ENCODE measurements around the gene GABRB3. TPM values are rescaled to one million over a fixed set of nuclear protein-coding genes. Genes with fewer than 3 reads are reported as not detected.

Gene GABRB3
- total and polyA plus RNA-seq, 2 of the 8 experiments (the other 6 are each of a cell fraction or from before 2014, with no cell fraction given) = 98.8 to 163 TPM

GRCh38 chr15:26624128-26624527 is 148.7 kb downstream of the GABRB3 start:
- Histone ChIP-seq H2AK5ac (ENCODE audit: low read depth, low read length) (no peak overlapping the region), H3K4me2 (ENCODE audit: insufficient read depth in 1 of 2, low read depth in 2 of 2, low read length in 2 of 2) (no peak overlapping the region), H3K4me3 (ENCODE audit: extremely low read depth in 1 of 4, insufficient read depth in 2 of 4, low read depth in 3 of 4, low read length in 4 of 4) (no peak overlapping the region), H2BK120ac (replicated peaks; ENCODE audit: low read depth, low read length) (no peak overlapping the region), H3K56ac (replicated peaks; ENCODE audit: insufficient read length, low read depth, low read length) (no peak overlapping the region), H2BK12ac (ENCODE audit: low read depth, low read length) (no peak overlapping the region), H3K23ac (ENCODE audit: insufficient read length) (no peak overlapping the region), H3K27me3 (replicated peaks in 1 of 4; ENCODE audit: control insufficient read depth in 3 of 4, extremely low read depth in 1 of 4, insufficient read depth in 3 of 4, low read length in 3 of 4) (no peaks in the 10 kb centered on the region), H4K91ac (replicated peaks; ENCODE audit: insufficient read length, low read length) (peak overlapping the region; percentile 30), H3K14ac (ENCODE audit: insufficient read length) (no peak overlapping the region), H3K27ac (ENCODE audit: low read depth, low read length) (no peak overlapping the region), H2BK5ac (ENCODE audit: low read depth, low read length) (no peak overlapping the region), H4K8ac (ENCODE audit: extremely low read depth, insufficient read depth, low read length) (no peak overlapping the region), H4K5ac (ENCODE audit: insufficient read length, low read depth, low read length) (no peak overlapping the region), H3K79me1 (ENCODE audit: low read depth, low read length) (peaks cover 8% of the 10 kb centered on the region), H3K9me3 (ENCODE audit: insufficient read depth in 2 of 2, low read depth in 1 of 2, low read length in 1 of 2) (no peaks in the 10 kb centered on the region), H2BK20ac (ENCODE audit: low read length) (no peak overlapping the region), H2AFZ (ENCODE audit: low read length) (no peak overlapping the region), H3K4me1 (replicated peaks in 1 of 4; ENCODE audit: control insufficient read depth in 3 of 4, insufficient read depth in 4 of 4, low read length in 3 of 4) (peaks cover 2 to 19% (median 8%) of the 10 kb centered on the region in 4 experiments; a peak in 5 of 7 replicates), H3K18ac (ENCODE audit: extremely low read depth, low read length) (no peak overlapping the region), H3K79me2 (ENCODE audit: control insufficient read depth in 1 of 2, insufficient read depth in 2 of 2, low read length in 2 of 2) (peaks cover 0 to 79% of the 10 kb centered on the region in 2 experiments; a peak in 2 of 4 replicates), H3K36me3 (ENCODE audit: control insufficient read depth in 2 of 4, insufficient read depth in 4 of 4, low read length in 3 of 4) (peaks cover 0 to 9% (median 5%) of the 10 kb centered on the region in 4 experiments; a peak in 4 of 8 replicates), H3K9ac (replicated peaks in 1 of 4; ENCODE audit: extremely low read depth in 1 of 4, low read depth in 3 of 4, low read length in 3 of 4) (no peak overlapping the region), H3K4ac (replicated peaks; ENCODE audit: insufficient read length, low read depth, low read length) (no peak overlapping the region), H4K20me1 (replicated peaks in 1 of 2; ENCODE audit: control insufficient read depth in 1 of 2, insufficient read depth in 2 of 2, low read length in 2 of 2) (peaks cover 0 to 5% of the 10 kb centered on the region in 2 experiments), H3K23me2 (ENCODE audit: low read depth, low read length) (no peaks in the 10 kb centered on the region; the same call in 1 of the 2 replicates), H2BK15ac (ENCODE audit: low read length) (no peak overlapping the region)
- ChIA-PET POLR2A (ENCODE audit: partially characterized antibody) (interaction anchor here (1.3 kb wide), 1 partner anchor 33 kb away, joined by 3 read pairs; no protein-coding TSS in a partner anchor), CTCF (ENCODE audit: partially characterized antibody) (no interaction called here)
- no peak for FAIRE-seq
- DNase-seq (ENCODE audit: low read depth in 1 of 2, low spot score in 2 of 2) = no peak
- TF ChIP-seq RXRA (IDR thresholded peaks at IDR 0.05; ENCODE audit: insufficient read depth, low read depth, low read length) = no peak
- no peak for TF ChIP-seq CHD2 (IDR thresholded peaks at IDR 0.05; ENCODE audit: low read length)
- no peak for TF ChIP-seq HDAC2 (IDR thresholded peaks at IDR 0.05; ENCODE audit: borderline replicate concordance in 1 of 2, low read depth in 2 of 2, low read length in 2 of 2)
- TF ChIP-seq SUZ12 (IDR thresholded peaks at IDR 0.05; ENCODE audit: low read length) = no peak
- no peak for TF ChIP-seq NANOG (IDR thresholded peaks at IDR 0.05; ENCODE audit: insufficient read depth, low read depth, low read length, poor library complexity, severe bottlenecking)
- no peak for TF ChIP-seq TAF7 (optimal IDR thresholded peaks at IDR 0.05; ENCODE audit: borderline replicate concordance, low read depth, low read length)
- TF ChIP-seq SAP30 (IDR thresholded peaks at IDR 0.05; ENCODE audit: insufficient read depth, insufficient replicate concordance, low read length) = no peak
- TF ChIP-seq, protein P1, sequence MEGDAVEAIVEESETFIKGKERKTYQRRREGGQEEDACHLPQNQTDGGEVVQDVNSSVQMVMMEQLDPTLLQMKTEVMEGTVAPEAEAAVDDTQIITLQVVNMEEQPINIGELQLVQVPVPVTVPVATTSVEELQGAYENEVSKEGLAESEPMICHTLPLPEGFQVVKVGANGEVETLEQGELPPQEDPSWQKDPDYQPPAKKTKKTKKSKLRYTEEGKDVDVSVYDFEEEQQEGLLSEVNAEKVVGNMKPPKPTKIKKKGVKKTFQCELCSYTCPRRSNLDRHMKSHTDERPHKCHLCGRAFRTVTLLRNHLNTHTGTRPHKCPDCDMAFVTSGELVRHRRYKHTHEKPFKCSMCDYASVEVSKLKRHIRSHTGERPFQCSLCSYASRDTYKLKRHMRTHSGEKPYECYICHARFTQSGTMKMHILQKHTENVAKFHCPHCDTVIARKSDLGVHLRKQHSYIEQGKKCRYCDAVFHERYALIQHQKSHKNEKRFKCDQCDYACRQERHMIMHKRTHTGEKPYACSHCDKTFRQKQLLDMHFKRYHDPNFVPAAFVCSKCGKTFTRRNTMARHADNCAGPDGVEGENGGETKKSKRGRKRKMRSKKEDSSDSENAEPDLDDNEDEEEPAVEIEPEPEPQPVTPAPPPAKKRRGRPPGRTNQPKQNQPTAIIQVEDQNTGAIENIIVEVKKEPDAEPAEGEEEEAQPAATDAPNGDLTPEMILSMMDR (IDR thresholded peaks at IDR 0.05; ENCODE audit: control extremely low read depth in 1 of 3, insufficient read depth in 1 of 3, low read depth in 1 of 3, low read length in 3 of 3) = no peak
- 92% methylated on average over 17 of the region's 17 CpGs; no CpG with 5 or more reads in 1 of the 2 experiments for WGBS, 2 experiments (ENCODE audit: extremely low coverage in 1 of 2, insufficient coverage in 1 of 2, insufficient read length in 1 of 2, insufficient replicate concordance in 2 of 2, low coverage in 1 of 2, low lambda C conversion rate in 2 of 2, missing lambda C conversion rate in 1 of 2)

Measured in H1 (cell line).